ENCODE measurements around the gene JAZF1. TPM values are rescaled to one million over a fixed set of nuclear protein-coding genes. Genes with fewer than 3 reads are reported as not detected.

The JAZF1 gene
- polyA plus RNA-seq, 3 donors = 12.1 to 18.1 (median 17.2) TPM

- Histone ChIP-seq H4K20me1 (ENCODE audit: insufficient read depth, low read length) (peaks cover 93% of the 10 kb centered on the region), H3K9me3 (replicated peaks in 1 of 2; ENCODE audit: control insufficient read depth in 1 of 2, insufficient read depth in 1 of 2, low read length in 2 of 2) (no peaks in the 10 kb centered on the region), H3K4me1 (ENCODE audit: control insufficient read depth in 1 of 2, insufficient read depth in 2 of 2, low read length in 2 of 2) (no peaks in the 10 kb centered on the region), H3K4me3 (replicated peaks in 1 of 3; ENCODE audit: low read depth in 2 of 3, low read length in 3 of 3) (no peak overlapping the region), H3K27ac (ENCODE audit: low read depth in 1 of 2, low read length in 2 of 2) (no peak overlapping the region), H3K27me3 (ENCODE audit: control insufficient read depth in 2 of 2, insufficient read depth in 2 of 2, low read length in 2 of 2) (no peaks in the 10 kb centered on the region), H3K79me2 (ENCODE audit: insufficient read depth, low read length) (peaks cover 6% of the 10 kb centered on the region), H3K36me3 (replicated peaks in 1 of 2; ENCODE audit: control insufficient read depth in 1 of 2, insufficient read depth in 2 of 2, low read length in 2 of 2) (peaks cover 3 to 9% of the 10 kb centered on the region in 2 donors), H2AFZ (ENCODE audit: insufficient read depth, low read depth, low read length, poor library complexity, severe bottlenecking) (no peak overlapping the region), H3K4me2 (replicated peaks; ENCODE audit: extremely low read depth, low read length, poor library complexity, severe bottlenecking) (no peak overlapping the region), H3K9ac (ENCODE audit: insufficient read depth, low read length, poor library complexity, severe bottlenecking) (no peak overlapping the region)
- Mint-ChIP-seq H3K4me1 (no peaks in the 10 kb centered on the region), H3K27me3 (ENCODE audit: low read depth in 3 of 3) (peaks cover 3 to 14% (median 7%) of the 10 kb centered on the region in 3 donors), H3K27ac (no peak overlapping the region), H3K36me3 (peaks cover 8 to 9% of the 10 kb centered on the region in 2 donors), H3K9me3 (no peaks in the 10 kb centered on the region), H3K4me3 (no peak overlapping the region)
- WGBS (ENCODE audit: insufficient coverage) = no CpG with 5 or more reads among the region's 1 CpG
- intact Hi-C loops (cut with micrococcal nuclease) = no loop called here
- DNase-seq = no peak
- no peak for TF ChIP-seq CTCF (IDR thresholded peaks at IDR 0.05)
Measured at GRCh38 chr7:28006491-28006890, 174.1 kb downstream of the JAZF1 start.

GRCh38 chr7:28005847-28006231 is 174.8 kb downstream of the JAZF1 start:
- WGBS (ENCODE audit: insufficient coverage) = 100% methylated on average over 1 of the region's 1 CpG
- H3K4me1 Mint-ChIP-seq = no peaks in the 10 kb centered on the region
- peaks cover 8 to 9% of the 10 kb centered on the region in 2 donors for H3K36me3 Mint-ChIP-seq

More at GRCh38 chr7:28005847-28006231, 174.8 kb downstream of the JAZF1 start:
- H3K9ac ChIP-seq (ENCODE audit: insufficient read depth, low read length, poor library complexity, severe bottlenecking) = no peak overlapping the region
- Mint-ChIP-seq H3K4me3 (no peak overlapping the region), H3K9me3 (no peaks in the 10 kb centered on the region), H3K27ac (no peak overlapping the region), H3K27me3 (ENCODE audit: low read depth in 3 of 3) (peaks cover 3 to 14% (median 8%) of the 10 kb centered on the region in 3 donors)
- peaks cover 9% of the 10 kb centered on the region for H3K79me2 ChIP-seq (ENCODE audit: insufficient read depth, low read length)
- H3K27me3 ChIP-seq (ENCODE audit: control insufficient read depth in 2 of 2, insufficient read depth in 2 of 2, low read length in 2 of 2) = no peaks in the 10 kb centered on the region
- no peak for DNase-seq
- no peaks in the 10 kb centered on the region for H3K9me3 ChIP-seq (replicated peaks in 1 of 2; ENCODE audit: control insufficient read depth in 1 of 2, insufficient read depth in 1 of 2, low read length in 2 of 2)
- no peak overlapping the region for H2AFZ ChIP-seq (ENCODE audit: insufficient read depth, low read depth, low read length, poor library complexity, severe bottlenecking)
- H3K4me3 ChIP-seq (replicated peaks in 1 of 3; ENCODE audit: low read depth in 2 of 3, low read length in 3 of 3) = no peak overlapping the region
- intact Hi-C loops (cut with micrococcal nuclease) = no loop called here
- TF ChIP-seq CTCF (IDR thresholded peaks at IDR 0.05) = no peak
- H4K20me1 ChIP-seq (ENCODE audit: insufficient read depth, low read length) = peaks cover 93% of the 10 kb centered on the region
- peaks cover 3 to 9% of the 10 kb centered on the region in 2 donors for H3K36me3 ChIP-seq (replicated peaks in 1 of 2; ENCODE audit: control insufficient read depth in 1 of 2, insufficient read depth in 2 of 2, low read length in 2 of 2)
- no peak overlapping the region for H3K4me2 ChIP-seq (replicated peaks; ENCODE audit: extremely low read depth, low read length, poor library complexity, severe bottlenecking)
- H3K4me1 ChIP-seq (ENCODE audit: control insufficient read depth in 1 of 2, insufficient read depth in 2 of 2, low read length in 2 of 2) = no peaks in the 10 kb centered on the region
- no peak overlapping the region for H3K27ac ChIP-seq (ENCODE audit: low read depth in 1 of 2, low read length in 2 of 2)
